ENCODE measurements around the gene TSEN34.
"Not testable (repeated sequence)": the region's sequence is repeated elsewhere in the genome, so short reads cannot be mapped to it uniquely, and the experiment has no call there.

The TSEN34 gene

GRCh38 chr19:54160854-54161253 is 30.3 kb upstream of the TSEN34 start:
- DNase-seq (ENCODE audit: low read depth), result no peak

- no peak for DNase-seq (ENCODE audit: low read depth)
Observed at GRCh38 chr19:54162241-54162805, 28.8 kb upstream of the TSEN34 start.

- no peak for DNase-seq (ENCODE audit: low read depth)
Observed at GRCh38 chr19:54162884-54163283, 28.2 kb upstream of the TSEN34 start.

GRCh38 chr19:54164369-54165068 is 26.6 kb upstream of the TSEN34 start:
- no peak for DNase-seq (ENCODE audit: low read depth)

- no peak for DNase-seq (ENCODE audit: low read depth)
Observed at GRCh38 chr19:54165222-54165621, 25.9 kb upstream of the TSEN34 start.

- no peak for DNase-seq (ENCODE audit: low read depth)
Observed at GRCh38 chr19:54168174-54168917, 22.8 kb upstream of the TSEN34 start.

- DNase-seq (ENCODE audit: low read depth), result no peak
Observed at GRCh38 chr19:54169149-54169740, 21.9 kb upstream of the TSEN34 start.

GRCh38 chr19:54171736-54172431 is 19.2 kb upstream of the TSEN34 start:
- DNase-seq (ENCODE audit: low read depth), result not testable (repeated sequence)

- no peak for DNase-seq (ENCODE audit: low read depth)
Observed at GRCh38 chr19:54172471-54173358, 18.4 kb upstream of the TSEN34 start, which contains the start of gene TMC4. Gene TMC4 (minus strand): TSS chr19:54173160. CDS start chr19:54173117, 43 bp downstream.

- no peak for DNase-seq (ENCODE audit: low read depth)
Observed at GRCh38 chr19:54173359-54173699, 17.8 kb upstream of the TSEN34 start.

- DNase-seq (ENCODE audit: low read depth), result no peak
Observed at GRCh38 chr19:54173951-54174834, 16.9 kb upstream of the TSEN34 start.

- DNase-seq (ENCODE audit: low read depth), result no peak
Observed at GRCh38 chr19:54178581-54179261, 12.4 kb upstream of the TSEN34 start.

- DNase-seq (ENCODE audit: low read depth), result no peak
Observed at GRCh38 chr19:54179262-54179852, 11.8 kb upstream of the TSEN34 start.

- DNase-seq (ENCODE audit: low read depth), result no peak
Observed at GRCh38 chr19:54179921-54180461, 11.1 kb upstream of the TSEN34 start.

GRCh38 chr19:54180691-54181091 is 10.4 kb upstream of the TSEN34 start:
- DNase-seq (ENCODE audit: low read depth), result no peak

GRCh38 chr19:54181894-54182293 is 9.2 kb upstream of the TSEN34 start:
- not testable (repeated sequence) for DNase-seq (ENCODE audit: low read depth)

GRCh38 chr19:54183431-54183830 is 7.7 kb upstream of the TSEN34 start:
- no peak for DNase-seq (ENCODE audit: low read depth)

- no peak for DNase-seq (ENCODE audit: low read depth)
Observed at GRCh38 chr19:54186351-54186750, 4.8 kb upstream of the TSEN34 start.

- no peak for DNase-seq (ENCODE audit: low read depth)
Observed at GRCh38 chr19:54186934-54187381, 4.2 kb upstream of the TSEN34 start.

Measured in GM04504 (cell line).